ENCODE results near the gene GNAT3.

Gene GNAT3

DNA sequence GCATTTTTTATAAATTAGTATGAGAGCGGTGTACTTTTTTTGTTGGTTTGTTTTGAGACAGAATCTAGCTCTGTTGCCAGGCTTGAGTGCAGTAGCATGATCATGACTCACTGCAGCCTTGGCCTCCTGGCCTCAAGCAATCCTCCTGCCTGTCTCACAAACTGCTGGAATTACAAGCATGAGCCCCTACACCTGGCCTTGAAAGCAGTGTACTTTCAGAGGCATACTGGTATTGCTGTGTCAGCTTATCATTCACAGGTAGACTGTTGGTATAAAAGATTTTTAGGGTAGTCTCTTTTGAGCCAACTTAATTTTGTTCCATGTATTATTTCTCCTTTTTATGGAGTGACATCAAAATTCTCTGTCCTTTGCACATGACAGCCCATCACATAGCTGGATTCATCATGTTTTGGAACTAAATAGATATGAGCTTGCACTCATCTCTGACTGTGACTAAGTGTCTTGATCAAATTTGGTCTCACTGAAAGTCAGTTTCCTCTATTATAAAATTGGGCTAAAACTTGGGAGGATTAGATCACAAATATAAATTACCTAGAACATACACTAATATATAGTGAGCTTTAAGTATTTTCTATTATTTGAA lies 12.4 kb downstream of the GNAT3 start:
- no peak for DNase-seq (ENCODE audit: low spot score)

DNA sequence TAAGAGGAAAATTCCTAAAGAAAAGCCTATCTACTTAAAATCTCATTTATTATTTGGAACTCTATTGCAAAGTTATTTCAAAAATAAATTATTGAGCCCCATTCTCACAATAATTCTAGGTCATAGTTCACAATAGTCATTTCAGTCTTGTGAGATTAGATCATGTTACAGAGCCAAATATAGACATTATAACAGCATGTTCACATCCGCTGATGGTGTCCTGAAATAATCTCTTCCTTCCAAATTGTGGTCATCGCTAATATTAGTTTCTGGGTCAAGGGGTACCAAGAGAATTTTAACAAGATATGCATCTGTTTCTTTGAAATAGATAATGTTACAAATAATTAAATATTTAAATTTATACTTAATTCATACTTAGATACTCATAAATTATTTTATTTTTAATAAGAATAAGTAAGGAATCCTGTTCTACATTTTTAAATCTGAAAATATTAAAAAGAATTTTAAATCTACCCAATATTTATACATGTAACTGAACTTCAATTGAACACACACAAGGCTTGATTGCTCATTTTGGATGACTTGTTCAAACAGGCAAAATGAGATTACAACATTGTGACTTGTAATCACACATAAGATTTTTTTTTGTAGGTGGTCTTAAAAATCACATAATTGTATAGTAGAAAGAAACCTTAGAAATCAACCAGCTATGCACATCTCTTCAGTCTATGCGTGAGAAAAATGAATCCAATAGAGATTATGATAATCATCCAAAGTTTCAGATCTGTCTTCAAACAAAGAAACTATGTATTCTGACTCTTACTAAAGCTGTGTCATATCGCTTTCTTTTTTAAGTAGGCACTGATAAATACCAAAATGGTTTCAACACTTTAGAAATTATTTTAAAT lies 13.1 kb downstream of the GNAT3 start:
- DNase-seq (ENCODE audit: low spot score), result no peak

DNA sequence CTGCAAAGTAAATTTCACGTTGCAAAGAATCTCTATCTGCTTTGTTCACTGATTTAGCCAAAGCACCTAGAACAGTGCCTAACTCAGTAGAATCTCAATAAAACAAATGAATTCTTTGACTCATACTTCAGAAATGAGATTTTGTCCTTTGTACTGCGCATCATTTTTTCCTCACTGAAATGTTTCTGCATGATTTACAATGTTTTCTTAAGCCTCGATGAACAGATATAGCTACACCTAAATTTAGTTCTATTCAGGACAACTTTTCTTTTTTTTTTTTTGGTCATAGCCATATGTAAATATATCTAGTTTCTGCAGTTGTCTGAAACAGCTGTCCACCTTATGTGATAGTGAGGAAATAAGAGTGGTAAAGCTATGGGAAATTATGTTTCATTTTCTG lies 15.3 kb downstream of the GNAT3 start:
- no peak for DNase-seq (ENCODE audit: low spot score)

GRCh38 chr7:80493121-80493849 lies 18.6 kb downstream of the GNAT3 start:
- DNase-seq (ENCODE audit: low spot score), result no peak

- no peak for DNase-seq (ENCODE audit: low spot score)
Measured at GRCh38 chr7:80491462-80491861, 20.4 kb downstream of the GNAT3 start.

DNA sequence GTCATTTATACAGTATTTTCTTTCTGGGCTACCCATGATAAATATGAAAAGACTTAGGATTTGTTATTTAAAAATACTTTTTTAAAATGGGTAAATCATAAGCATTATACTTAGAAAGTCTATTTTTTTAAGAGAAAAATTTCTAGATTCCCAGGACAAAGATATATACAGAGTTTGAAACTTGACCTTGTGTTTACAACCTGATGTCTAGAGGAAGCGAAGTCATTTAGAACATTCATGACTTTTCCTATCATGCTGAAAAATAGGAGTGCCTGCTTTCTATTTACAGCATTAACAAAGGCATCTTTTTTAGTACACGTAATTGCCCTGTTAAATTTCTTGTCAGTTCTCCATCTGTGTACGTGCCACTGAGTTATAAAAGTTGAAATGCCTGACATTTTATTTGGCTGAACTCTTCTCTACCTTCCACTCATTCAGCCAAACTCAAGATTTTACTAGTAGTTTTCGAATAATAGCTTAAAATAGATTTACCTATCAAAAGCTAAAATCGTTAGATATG lies 23.0 kb downstream of the GNAT3 start:
- no peak for DNase-seq (ENCODE audit: low spot score)

GRCh38 chr7:80488406-80488805 lies 23.5 kb downstream of the GNAT3 start:
- no peak for DNase-seq (ENCODE audit: low spot score)

- no peak for DNase-seq (ENCODE audit: low spot score)
Measured at GRCh38 chr7:80485721-80486120, 26.1 kb downstream of the GNAT3 start.

GRCh38 chr7:80482950-80483349 lies 28.9 kb downstream of the GNAT3 start:
- no peak for DNase-seq (ENCODE audit: low spot score)

- DNase-seq (ENCODE audit: low spot score), result no peak
Measured at GRCh38 chr7:80481196-80481884, 30.5 kb downstream of the GNAT3 start.

GRCh38 chr7:80480566-80480965 lies 31.3 kb downstream of the GNAT3 start:
- no peak for DNase-seq (ENCODE audit: low spot score)

- no peak for DNase-seq (ENCODE audit: low spot score)
Measured at GRCh38 chr7:80478683-80479082, 33.2 kb downstream of the GNAT3 start.

DNA sequence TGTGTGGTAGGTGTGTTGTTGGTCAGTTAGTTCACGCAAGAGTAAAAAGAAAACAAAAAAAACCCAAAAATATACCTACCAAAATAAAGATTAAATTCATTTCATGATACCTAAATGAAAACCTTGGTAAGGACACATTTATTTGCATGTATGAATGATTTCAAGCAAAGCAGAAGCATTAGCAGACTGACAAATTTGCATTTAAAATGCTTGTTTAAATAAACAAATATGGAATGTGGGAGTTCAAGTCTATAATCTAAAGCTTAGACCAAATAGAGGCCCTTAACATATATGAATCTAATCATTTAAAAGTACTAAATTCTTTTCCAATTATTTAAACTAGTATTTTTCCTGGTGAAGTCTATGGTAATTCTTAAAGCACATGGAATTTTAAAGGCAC lies 35.8 kb downstream of the GNAT3 start:
- DNase-seq (ENCODE audit: low spot score), result no peak

GRCh38 chr7:80475383-80475782 lies 36.5 kb downstream of the GNAT3 start:
- DNase-seq (ENCODE audit: low spot score), result no peak

- no peak for DNase-seq (ENCODE audit: low spot score)
Measured at GRCh38 chr7:80473751-80474150, 38.1 kb downstream of the GNAT3 start.

GRCh38 chr7:80472491-80473200 lies 39.2 kb downstream of the GNAT3 start:
- DNase-seq (ENCODE audit: low spot score), result no peak

GRCh38 chr7:80468931-80469714 lies 42.7 kb downstream of the GNAT3 start:
- DNase-seq (ENCODE audit: low spot score), result no peak

GRCh38 chr7:80467069-80467468 lies 44.8 kb downstream of the GNAT3 start:
- no peak for DNase-seq (ENCODE audit: low spot score)

DNA sequence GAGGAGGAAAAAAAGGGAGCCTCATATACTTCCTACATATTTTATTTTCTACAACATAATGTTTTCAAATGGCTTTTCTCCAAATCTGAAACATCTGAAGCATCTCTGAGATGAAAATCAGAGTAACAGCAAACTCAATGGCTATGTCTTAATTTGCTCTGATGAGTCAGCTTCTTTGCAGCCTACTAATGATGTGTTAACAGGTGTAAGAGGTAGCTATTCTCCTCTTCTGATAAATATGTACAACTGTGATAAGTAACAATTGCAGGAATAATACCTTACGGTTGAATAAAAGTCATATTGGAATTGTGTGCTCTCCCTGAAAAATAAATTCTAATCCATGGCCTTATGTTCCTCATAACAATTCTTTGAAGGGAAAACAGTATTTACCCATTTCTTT lies 45.2 kb downstream of the GNAT3 start:
- no peak for DNase-seq (ENCODE audit: low spot score)

- no peak for DNase-seq (ENCODE audit: low spot score)
Measured at GRCh38 chr7:80464211-80464610, 47.7 kb downstream of the GNAT3 start.
